Psoas muscle (tissue), 8 donors: ENCODE data around the gene CYP27B1. TPM values are rescaled to one million over a fixed set of nuclear protein-coding genes. Genes with fewer than 3 reads are reported as not detected.

Source experiments
- ATAC-seq, 4 donors: fragments of 200-7000 bp; cut with Tn5 transposase; one replicate each; pipeline ENCODE4 v1.9.1; 2020; ENCODE audit warnings: moderate library complexity in 3 of 4, mild to moderate bottlenecking in 2 of 4
- DNase-seq, 2 donors: peaks; one replicate each; pipeline ENCODE4 v3.0.0-alpha.2; 2020
- H3K27ac ChIP-seq: fragments of 200-600 bp; one replicate; pipeline ENCODE4 v1.8.0; 2022
- H3K27me3 ChIP-seq, 3 donors: fragments of 200-600 bp in 1 of 3; one replicate each; pipeline versions ENCODE4 v1.6.1 to v1.8.0; 2013 to 2022; ENCODE audit warnings: low read length in 2 of 3, mild to moderate bottlenecking in 2 of 3, moderate library complexity in 1 of 3; ENCODE audit not compliant: insufficient read depth in 3 of 3
- H3K36me3 ChIP-seq, 2 donors: fragments of 200-600 bp in 1 of 2; one replicate each; pipeline versions ENCODE4 v1.6.1 to v1.8.0; 2013 to 2022; ENCODE audit warnings: low read depth in 1 of 2, mild to moderate bottlenecking in 1 of 2, moderate library complexity in 1 of 2; ENCODE audit not compliant: insufficient read depth in 1 of 2
- H3K4me1 ChIP-seq: fragments of 200-600 bp; one replicate; pipeline ENCODE4 v1.8.0; 2022
- H3K4me3 ChIP-seq: fragments of 200-600 bp; one replicate; pipeline ENCODE4 v1.8.0; 2022; ENCODE audit warnings: mild to moderate bottlenecking
- H3K9me3 ChIP-seq: fragments of 200-600 bp; one replicate; pipeline ENCODE4 v1.8.0; 2022
- WGBS, 3 donors: extraction: QIAGEN DNeasy Blood & Tissue Kit; methylation state at CpG; one replicate each; pipeline versions ENCODE4 v1.1.6 to v1.1.7; 2013; 5-methylcytosine and 5-hydroxymethylcytosine counted together
- intact Hi-C, 2 donors: fragments of 100-400 bp; cut with DNase I; formaldehyde crosslinking; loops; one replicate each; pipeline versions ENCODE4 v1.11.0 to v1.14.2; 2022
- polyA plus RNA-seq, 3 donors: library from polyadenylated mRNA; stranded (reverse); fragments of 200-250 nt; gene quantifications; one replicate each; pipeline ENCODE4 v1.2.3, GENCODE V29; 2013
- total RNA-seq, 4 donors: library from RNA; stranded (reverse); fragmentation: NEBNext Ultra II Directional in 2 of 4; extraction: Animal tissue kit (Norgen Biotek cat#: 25700) in 2 of 4; gene quantifications; one replicate each; pipeline versions ENCODE4 v1.2.1 to v1.2.4, GENCODE V29; 2021 to 2023
- TF ChIP-seq, protein P1 (sequence below): fragments of 200-600 bp; IDR thresholded peaks from one replicate; pipeline ENCODE4 v1.8.0; 2022; ENCODE audit warnings: antibody characterized with exemption
- donor health status: healthy with polysubstance abuse.
- donor health status: DM: no; HTN: no; CAD: no; lungs with moderate emphysema.
- donor health status: Bipolar disorder and iron deficiency.
- donor health status: healthy.
- donor health status: DM: yes; HTN: yes; CAD: no.
- donor health status: DM: no; HTN: no; CAD: no.
- donor health status: DM: no; HTN: no; CAD: no.
- donor health status: DM: yes; HTN: yes; CAD: no.

CYP27B1 gene
- total and polyA plus RNA-seq, 7 donors: 0.06 to 0.54 (median 0.42) TPM; not detected in 2

DNA sequence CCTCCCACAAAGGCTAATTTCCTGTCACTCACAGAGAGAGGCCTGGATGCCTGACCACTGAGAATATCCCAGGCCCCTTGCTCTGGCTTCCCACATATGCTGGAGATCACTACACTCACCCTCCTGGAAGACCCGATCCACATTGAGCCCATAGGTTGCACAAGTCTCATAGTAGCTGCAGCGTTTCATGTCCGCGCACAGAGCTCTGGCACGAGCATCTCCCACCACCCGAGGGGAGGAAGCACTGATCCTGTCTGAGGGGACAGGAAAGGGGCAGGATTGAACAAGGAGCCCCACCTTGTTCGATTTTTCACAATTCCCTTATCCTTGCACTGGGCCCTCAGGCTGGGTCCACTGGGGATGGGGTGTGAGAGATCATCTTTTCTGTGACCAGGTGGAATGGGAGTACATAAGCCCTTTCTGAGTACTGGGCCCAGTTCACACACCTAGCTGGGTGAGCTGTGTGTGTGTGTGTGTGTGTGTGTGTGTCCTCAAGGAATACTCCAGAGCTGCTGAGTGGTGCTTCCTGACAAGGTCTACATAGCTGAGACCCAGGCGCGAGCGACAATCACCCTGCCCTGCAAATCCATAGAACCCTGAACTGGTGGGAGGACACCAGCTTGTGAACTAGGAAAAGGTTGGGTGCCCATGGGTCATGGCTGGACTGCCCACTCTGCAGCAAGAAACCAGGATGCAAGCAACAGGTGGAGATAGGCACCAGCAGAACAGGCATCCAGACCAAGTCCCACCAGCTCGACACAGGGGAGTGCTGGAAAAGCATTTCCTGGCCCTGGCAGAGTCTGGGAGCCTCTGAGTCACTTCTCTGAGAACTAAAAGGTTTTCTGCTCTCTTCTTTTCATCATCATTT lies 33.9 kb downstream of the CYP27B1 start:
- DNase-seq: no peak
- H3K4me3 ChIP-seq: no peak overlapping the region
- H3K9me3 ChIP-seq: no peaks in the 10 kb centered on the region
- no peak for ATAC-seq
- peaks cover 0 to 48% (median 20%) of the 10 kb centered on the region in 3 donors for H3K27me3 ChIP-seq
- intact Hi-C loops: no loop called here
- H3K4me1 ChIP-seq: peaks cover 24% of the 10 kb centered on the region
- no peak overlapping the region for H3K27ac ChIP-seq
- no peaks in the 10 kb centered on the region for H3K36me3 ChIP-seq
- 81 to 84% (median 84%) methylated on average over 11 of the region's 11 CpGs for WGBS, 3 donors
- TF ChIP-seq, protein P1, sequence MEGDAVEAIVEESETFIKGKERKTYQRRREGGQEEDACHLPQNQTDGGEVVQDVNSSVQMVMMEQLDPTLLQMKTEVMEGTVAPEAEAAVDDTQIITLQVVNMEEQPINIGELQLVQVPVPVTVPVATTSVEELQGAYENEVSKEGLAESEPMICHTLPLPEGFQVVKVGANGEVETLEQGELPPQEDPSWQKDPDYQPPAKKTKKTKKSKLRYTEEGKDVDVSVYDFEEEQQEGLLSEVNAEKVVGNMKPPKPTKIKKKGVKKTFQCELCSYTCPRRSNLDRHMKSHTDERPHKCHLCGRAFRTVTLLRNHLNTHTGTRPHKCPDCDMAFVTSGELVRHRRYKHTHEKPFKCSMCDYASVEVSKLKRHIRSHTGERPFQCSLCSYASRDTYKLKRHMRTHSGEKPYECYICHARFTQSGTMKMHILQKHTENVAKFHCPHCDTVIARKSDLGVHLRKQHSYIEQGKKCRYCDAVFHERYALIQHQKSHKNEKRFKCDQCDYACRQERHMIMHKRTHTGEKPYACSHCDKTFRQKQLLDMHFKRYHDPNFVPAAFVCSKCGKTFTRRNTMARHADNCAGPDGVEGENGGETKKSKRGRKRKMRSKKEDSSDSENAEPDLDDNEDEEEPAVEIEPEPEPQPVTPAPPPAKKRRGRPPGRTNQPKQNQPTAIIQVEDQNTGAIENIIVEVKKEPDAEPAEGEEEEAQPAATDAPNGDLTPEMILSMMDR: no peak

DNA sequence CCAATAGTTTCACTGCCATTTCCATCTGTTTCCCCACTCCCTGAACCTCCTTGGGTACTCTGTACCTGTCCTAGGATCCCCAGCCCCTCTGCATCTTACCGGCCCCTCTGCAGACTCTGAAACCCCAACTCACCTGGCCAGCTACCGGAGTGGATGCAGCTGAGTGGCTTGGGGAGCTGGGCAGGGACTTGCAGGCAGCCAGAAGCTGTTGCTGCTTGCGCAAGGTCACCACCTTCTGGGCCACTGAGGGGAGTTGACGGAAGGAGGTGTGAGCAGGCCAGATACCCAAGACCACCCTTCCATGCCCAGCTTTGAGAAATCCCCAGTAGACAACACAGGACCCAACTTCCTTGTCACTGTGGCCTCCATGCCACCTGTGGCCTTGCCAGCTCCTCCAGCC lies 34.6 kb downstream of the CYP27B1 start:
- Histone ChIP-seq H3K9me3 (no peaks in the 10 kb centered on the region), H3K27me3 (peaks cover 0 to 48% (median 14%) of the 10 kb centered on the region in 3 donors)

DNA sequence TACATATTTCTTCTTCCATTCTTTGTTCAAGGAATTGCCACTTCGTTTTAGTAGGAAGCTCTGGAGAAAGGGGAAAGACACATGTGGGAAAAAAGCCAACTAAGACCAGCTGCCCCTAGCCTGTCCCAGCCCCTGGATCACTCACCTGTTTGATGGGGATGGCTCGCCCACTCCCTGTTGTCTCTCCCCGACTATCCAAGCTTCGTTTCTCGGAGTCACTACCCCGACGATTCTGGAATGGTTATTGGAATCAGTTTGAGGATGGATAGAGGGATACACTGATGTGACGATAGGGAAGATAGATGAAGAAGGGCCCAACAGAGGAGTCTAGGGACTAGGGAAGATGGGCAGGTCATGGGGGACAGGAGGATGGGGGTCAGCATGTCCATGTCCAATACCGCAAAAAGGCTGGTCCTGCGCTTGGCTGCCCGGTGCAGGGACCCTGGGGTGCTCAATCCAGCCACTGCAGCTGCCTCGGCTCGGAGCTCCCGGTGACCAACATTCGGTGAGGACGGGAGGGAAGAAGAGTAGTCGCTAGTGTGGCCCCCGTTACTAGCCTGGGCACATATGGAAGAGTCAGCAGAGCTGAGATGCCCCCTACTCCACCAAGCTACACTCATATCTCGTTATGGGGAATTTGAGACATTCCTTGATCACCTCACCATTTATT lies 35.3 kb downstream of the CYP27B1 start:
- WGBS, 3 donors: 79 to 87% (median 80%) methylated on average over 19 of the region's 19 CpGs
- ATAC-seq (no peak), DNase-seq (no peak)
- intact Hi-C loops: no loop called here
- Histone ChIP-seq H3K27ac (no peak overlapping the region), H3K27me3 (peaks cover 0 to 48% (median 14%) of the 10 kb centered on the region in 3 donors), H3K9me3 (no peaks in the 10 kb centered on the region), H3K4me3 (no peak overlapping the region), H3K36me3 (no peaks in the 10 kb centered on the region), H3K4me1 (peaks cover 19% of the 10 kb centered on the region)
- TF ChIP-seq, protein P1: no peak

More for the DNA sequence above, 34.6 kb downstream of the CYP27B1 start:
- Histone ChIP-seq H3K4me3 (no peak overlapping the region), H3K36me3 (no peaks in the 10 kb centered on the region), H3K27ac (no peak overlapping the region), H3K4me1 (peaks cover 18% of the 10 kb centered on the region)
- DNase-seq: no peak
- no peak for ATAC-seq
- WGBS, 3 donors: 84 to 88% (median 86%) methylated on average over 4 of the region's 4 CpGs
- intact Hi-C loops: no loop called here
- TF ChIP-seq, protein P1: no peak

DNA sequence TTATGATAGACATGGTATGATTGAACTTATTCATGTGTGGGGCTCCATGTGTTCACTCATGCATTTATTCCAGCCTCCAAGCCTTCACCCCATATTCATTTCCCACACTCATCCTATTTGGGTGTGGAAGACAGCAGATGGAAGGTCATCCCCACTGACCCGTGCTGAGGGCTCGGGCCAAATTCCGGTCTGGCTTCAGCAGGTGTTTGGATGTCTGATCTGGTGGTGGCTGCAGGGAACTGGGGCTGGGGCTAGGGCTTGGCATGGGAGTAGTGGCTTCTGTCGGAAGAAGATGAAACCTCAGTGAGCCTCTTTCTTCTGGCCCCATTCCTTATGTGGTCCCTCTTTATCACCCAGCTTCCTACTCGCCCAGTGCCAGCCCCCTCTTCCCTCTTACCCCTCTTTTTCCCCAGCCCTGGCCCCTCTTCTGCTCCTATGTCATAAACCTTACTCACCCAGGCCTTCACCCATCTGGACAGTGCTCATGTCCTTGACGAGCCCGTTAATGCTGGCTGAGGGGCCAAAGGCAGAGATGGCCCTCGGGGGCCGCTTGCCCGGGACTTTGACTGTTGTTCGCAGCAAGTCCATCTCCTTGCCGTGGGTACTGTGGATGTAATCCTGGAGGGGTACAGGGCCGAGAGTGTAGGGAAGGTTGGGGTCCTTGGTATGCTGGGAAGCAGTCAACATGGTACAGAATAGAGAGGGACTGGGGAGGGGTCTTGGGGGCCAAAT lies 36.4 kb downstream of the CYP27B1 start:
- WGBS, 3 donors: 67 to 73% (median 68%) methylated on average over 13 of the region's 13 CpGs
- Histone ChIP-seq H3K4me1 (peaks cover 10% of the 10 kb centered on the region), H3K4me3 (no peak overlapping the region), H3K27ac (no peak overlapping the region), H3K9me3 (no peaks in the 10 kb centered on the region), H3K36me3 (no peaks in the 10 kb centered on the region), H3K27me3 (peaks cover 0 to 46% (median 14%) of the 10 kb centered on the region in 3 donors)
- DNase-seq: no peak
- TF ChIP-seq, protein P1: no peak
- intact Hi-C loops: no loop called here
- no peak for ATAC-seq
